Endodermal cell (in vitro differentiated cells): Measurements from ENCODE around the gene PIMREG. TPM values are rescaled to one million over a fixed set of nuclear protein-coding genes. Genes with fewer than 3 reads are reported as not detected.

ENCODE experiments used
- DNase-seq: peaks from one replicate; pipeline ENCODE4 v3.0.0-alpha.2; 2017
- H3K27ac ChIP-seq: 2 replicates; pipeline ENCODE4 v1.5.1; 2013; ENCODE audit warnings: mild to moderate bottlenecking, low read depth, low read length, moderate library complexity
- H3K27me3 ChIP-seq: 2 replicates; pipeline ENCODE4 v1.6.1; 2013; ENCODE audit warnings: mild to moderate bottlenecking, low read length, moderate library complexity; ENCODE audit not compliant: insufficient read depth, control insufficient read depth, poor library complexity, severe bottlenecking
- H3K36me3 ChIP-seq: 2 replicates; pipeline ENCODE4 v1.7.0; 2013; ENCODE audit warnings: mild to moderate bottlenecking, low read length, moderate library complexity; ENCODE audit not compliant: control insufficient read depth, insufficient read depth
- H3K4me1 ChIP-seq: one replicate; pipeline ENCODE4 v1.7.0; 2013; ENCODE audit warnings: low read length; ENCODE audit not compliant: control insufficient read depth, insufficient read depth
- H3K4me3 ChIP-seq: 2 replicates; pipeline ENCODE4 v1.5.1; 2013; ENCODE audit warnings: mild to moderate bottlenecking, low read length, moderate library complexity
- H3K9ac ChIP-seq: 2 replicates; pipeline ENCODE4 v1.6.1; 2013; ENCODE audit warnings: mild to moderate bottlenecking, low read length, moderate library complexity; ENCODE audit not compliant: poor library complexity, severe bottlenecking; ENCODE audit errors: extremely low read depth
- H3K9me3 ChIP-seq: 2 replicates; pipeline ENCODE4 v1.6.1; 2013; ENCODE audit warnings: mild to moderate bottlenecking, low read length, moderate library complexity; ENCODE audit not compliant: control insufficient read depth
- H3K27ac Mint-ChIP-seq: 2 replicates; pipeline ENCODE4 v1.8.0; 2020; ENCODE audit warnings: mixed read lengths
- H3K27me3 Mint-ChIP-seq: 2 replicates; pipeline ENCODE4 v1.8.0; 2021; ENCODE audit warnings: mild to moderate bottlenecking, mixed read lengths; ENCODE audit not compliant: insufficient read depth
- H3K36me3 Mint-ChIP-seq: 2 replicates; pipeline ENCODE4 v1.8.0; 2020; ENCODE audit warnings: low read depth, mixed read lengths
- H3K4me1 Mint-ChIP-seq: 2 replicates; pipeline ENCODE4 v1.8.0; 2020; ENCODE audit warnings: mixed read lengths
- H3K4me3 Mint-ChIP-seq: 2 replicates; pipeline ENCODE4 v1.8.0; 2020; ENCODE audit warnings: mild to moderate bottlenecking, moderate library complexity, mixed read lengths
- H3K9me3 Mint-ChIP-seq: 2 replicates; pipeline ENCODE4 v1.8.0; 2020; ENCODE audit warnings: mild to moderate bottlenecking, mixed read lengths
- CTCF ChIP-seq: fragments of 200-600 bp; sonication (generic); conservative IDR thresholded peaks from 2 replicates; pipeline ENCODE4 v1.5.0; 2021; ENCODE audit warnings: antibody characterized with exemption, mild to moderate bottlenecking
- WGBS, 2 experiments: methylation state at CpG; one replicate each; pipeline versions ENCODE4 v1.1.5 to v1.1.7; 2013; ENCODE audit warnings: missing lambda C conversion rate in 2 of 2, mixed read lengths in 1 of 2; ENCODE audit not compliant: insufficient coverage in 1 of 2, insufficient read length in 1 of 2; 5-methylcytosine and 5-hydroxymethylcytosine counted together
- total RNA-seq, 2 donors: library from RNA; stranded (reverse); fragmentation: NEBNext Ultra II Directional in 1 of 2; extraction: Animal tissue kit (Norgen Biotek cat#: 25700) in 1 of 2; gene quantifications; 2 replicates in 1 of 2; 3 replicates in 1 of 2; pipeline ENCODE4 v1.2.1, GENCODE V29; 2021

The PIMREG gene
- total RNA-seq, 2 donors from 2014 or later = 33.4 to 68.7 TPM

- no peak overlapping the region for H3K9ac ChIP-seq
- no peaks in the 10 kb centered on the region for H3K36me3 ChIP-seq
- no peaks in the 10 kb centered on the region for H3K27me3 ChIP-seq
- H3K27ac ChIP-seq = peak overlapping the region; percentile 87
- TF ChIP-seq CTCF = no peak
- Mint-ChIP-seq H3K9me3 (peaks cover 7% of the 10 kb centered on the region), H3K27ac (no peak overlapping the region), H3K4me1 (peaks cover 30% of the 10 kb centered on the region), H3K27me3 (peaks cover 4% of the 10 kb centered on the region), H3K4me3 (no peak overlapping the region), H3K36me3 (no peaks in the 10 kb centered on the region)
- no peaks in the 10 kb centered on the region for H3K9me3 ChIP-seq
- WGBS, 2 experiments = 44 to 51% methylated on average over 1 to 4 of the region's 4 CpGs
- no peak overlapping the region for H3K4me3 ChIP-seq
- H3K4me1 ChIP-seq = peaks cover 4% of the 10 kb centered on the region
- no peak for DNase-seq
Measured at GRCh38 chr17:6439951-6440350, 4.3 kb upstream of the PIMREG start.

GRCh38 chr17:6442775-6443174 is 1.5 kb upstream of the PIMREG start:
- no peak overlapping the region for H3K27ac ChIP-seq
- H3K27me3 ChIP-seq = no peaks in the 10 kb centered on the region
- H3K9me3 ChIP-seq = no peaks in the 10 kb centered on the region
- H3K9ac ChIP-seq = no peak overlapping the region
- H3K4me1 Mint-ChIP-seq = peaks cover 26% of the 10 kb centered on the region
- TF ChIP-seq CTCF = no peak
- 0 to 65% methylated on average over 1 to 4 of the region's 6 CpGs for WGBS, 2 experiments
- no peaks in the 10 kb centered on the region for H3K27me3 Mint-ChIP-seq
- H3K4me3 Mint-ChIP-seq = peak overlapping the region; percentile 84
- no peak overlapping the region for H3K27ac Mint-ChIP-seq
- H3K9me3 Mint-ChIP-seq = peaks cover 7% of the 10 kb centered on the region
- DNase-seq = no peak
- peak overlapping the region; percentile 87 for H3K4me3 ChIP-seq
- H3K36me3 ChIP-seq = peaks cover 10% of the 10 kb centered on the region
- peaks cover 11% of the 10 kb centered on the region for H3K36me3 Mint-ChIP-seq
- peaks cover 6% of the 10 kb centered on the region for H3K4me1 ChIP-seq

GRCh38 chr17:6444571-6445335 is 498 bp downstream of the PIMREG start:
- H3K9ac ChIP-seq = peak overlapping the region; percentile 7
- peaks cover 22% of the 10 kb centered on the region for H3K36me3 Mint-ChIP-seq
- no peak overlapping the region for H3K27ac ChIP-seq
- TF ChIP-seq CTCF = no peak
- no peak for DNase-seq
- H3K4me3 Mint-ChIP-seq = peak overlapping the region; percentile 84
- no peaks in the 10 kb centered on the region for H3K27me3 ChIP-seq
- 31 to 43% methylated on average over 11 to 36 of the region's 36 CpGs for WGBS, 2 experiments
- peak overlapping the region; percentile 84 for H3K27ac Mint-ChIP-seq
- peaks cover 7% of the 10 kb centered on the region for H3K9me3 Mint-ChIP-seq
- H3K4me3 ChIP-seq = peak overlapping the region; percentile 80
- H3K36me3 ChIP-seq = peaks cover 26% of the 10 kb centered on the region
- no peaks in the 10 kb centered on the region for H3K27me3 Mint-ChIP-seq
- H3K4me1 ChIP-seq = peaks cover 6% of the 10 kb centered on the region
- peaks cover 17% of the 10 kb centered on the region for H3K4me1 Mint-ChIP-seq
- H3K9me3 ChIP-seq = no peaks in the 10 kb centered on the region
